HepG2 (cell line): ENCODE results near the gene ALG9. TPM values are rescaled to one million over a fixed set of nuclear protein-coding genes. Genes with fewer than 3 reads are reported as not detected.

Experiments
- ARHGAP35 ChIP-seq: sonication (generic); formaldehyde crosslinking; IDR thresholded peaks from 2 replicates; pipeline ENCODE4 v1.9.0; 2022; ENCODE audit warnings: mild to moderate bottlenecking, inconsistent platforms, moderate library complexity, missing genetic modification reagents, borderline replicate concordance
- ARNTL ChIP-seq: sonication (generic); formaldehyde crosslinking; IDR thresholded peaks from 2 replicates; pipeline ENCODE4 v1.4.0; 2020; ENCODE audit warnings: mild to moderate bottlenecking, missing genetic modification reagents
- ETV5 ChIP-seq: IDR thresholded peaks from 2 replicates; pipeline ENCODE4 v1.6.1; 2018; ENCODE audit warnings: missing biosample characterization, missing genetic modification reagents, inconsistent platforms, borderline replicate concordance
- FUBP1 ChIP-seq: sonication (generic); formaldehyde crosslinking; IDR thresholded peaks from 2 replicates; pipeline ENCODE4 v1.5.1; 2020; ENCODE audit warnings: missing genetic modification reagents, mild to moderate bottlenecking, borderline replicate concordance
- IKZF1 ChIP-seq: fragments of 450-650 bp; IDR thresholded peaks from 2 replicates; pipeline ENCODE4 v1.7.1; 2016
- MIXL1 ChIP-seq: IDR thresholded peaks from 2 replicates; pipeline ENCODE4 v1.6.1; 2016
- MYNN ChIP-seq: sonication (generic); formaldehyde crosslinking; IDR thresholded peaks from 2 replicates; pipeline ENCODE4 v1.4.0; 2020; ENCODE audit warnings: mild to moderate bottlenecking, low read depth, missing genetic modification reagents
- NFAT5 ChIP-seq: sonication (generic); formaldehyde crosslinking; IDR thresholded peaks from 2 replicates; pipeline ENCODE4 v1.4.0; 2020; ENCODE audit warnings: missing genetic modification reagents
- PITX1 ChIP-seq: sonication (generic); formaldehyde crosslinking; IDR thresholded peaks from 2 replicates; pipeline ENCODE4 v1.5.1; 2020; ENCODE audit warnings: mild to moderate bottlenecking, missing genetic modification reagents
- SRF ChIP-seq: IDR thresholded peaks from 2 replicates; pipeline ENCODE4 v1.6.1; 2011; ENCODE audit warnings: mild to moderate bottlenecking, low read depth, low read length, moderate library complexity
- ZBTB20 ChIP-seq: sonication (generic); formaldehyde crosslinking; IDR thresholded peaks from 2 replicates; pipeline ENCODE4 v1.8.1; 2023; ENCODE audit warnings: missing genetic modification reagents, low read depth, mild to moderate bottlenecking, borderline replicate concordance
- ZNF230 ChIP-seq: sonication (generic); formaldehyde crosslinking; IDR thresholded peaks from 2 replicates; pipeline ENCODE4 v1.4.0; 2020; ENCODE audit warnings: mild to moderate bottlenecking, missing genetic modification reagents
- ZNF788 ChIP-seq: sonication (generic); formaldehyde crosslinking; IDR thresholded peaks from 2 replicates; pipeline ENCODE4 v1.5.0; 2020; ENCODE audit warnings: mild to moderate bottlenecking, missing genetic modification reagents, borderline replicate concordance
- ZSCAN9 ChIP-seq: IDR thresholded peaks from 2 replicates; pipeline ENCODE4 v1.6.1; 2016; ENCODE audit warnings: borderline replicate concordance
- polyA plus RNA-seq, 8 experiments: library from polyadenylated mRNA; depleted of rRNA in 3 of 8; stranded (reverse) in 7 of 8; unstranded in 1 of 8; fragments of >200 nt; fragmentation: Illumina TruSeq in 4 of 8; extraction: Trizol in 4 of 8; gene quantifications; 2 replicates each; pipeline versions ENCODE4 v1.2.1 to v1.2.3, GENCODE V29; 2011 to 2016; ENCODE audit warnings: low read depth in 4 of 8, missing spikeins in 1 of 8, mixed read lengths in 1 of 8; ENCODE audit not compliant: insufficient read depth in 1 of 8
- total RNA-seq, 5 experiments: library from RNA; depleted of rRNA; stranded (reverse); fragments of >200 nt; fragmentation: Illumina TruSeq; extraction: Trizol; gene quantifications; 2 replicates each; pipeline ENCODE4 v1.2.3, GENCODE V29; 2016; ENCODE audit warnings: low read depth in 1 of 5
- TF ChIP-seq, protein P1 (sequence below): IDR thresholded peaks from 2 replicates; pipeline ENCODE4 v1.6.1; 2016; ENCODE audit warnings: missing biosample characterization, missing genetic modification reagents, low read depth
- TF ChIP-seq, protein P2 (sequence below): sonication (generic); formaldehyde crosslinking; IDR thresholded peaks from 2 replicates; pipeline ENCODE4 v1.5.0; 2020; ENCODE audit warnings: missing genetic modification reagents

The ALG9 gene
- total and polyA plus RNA-seq, 2 of the 13 experiments (the other 11 are each of a cell fraction or from before 2014, with no cell fraction given) = 39.4 to 40.6 TPM

DNA sequence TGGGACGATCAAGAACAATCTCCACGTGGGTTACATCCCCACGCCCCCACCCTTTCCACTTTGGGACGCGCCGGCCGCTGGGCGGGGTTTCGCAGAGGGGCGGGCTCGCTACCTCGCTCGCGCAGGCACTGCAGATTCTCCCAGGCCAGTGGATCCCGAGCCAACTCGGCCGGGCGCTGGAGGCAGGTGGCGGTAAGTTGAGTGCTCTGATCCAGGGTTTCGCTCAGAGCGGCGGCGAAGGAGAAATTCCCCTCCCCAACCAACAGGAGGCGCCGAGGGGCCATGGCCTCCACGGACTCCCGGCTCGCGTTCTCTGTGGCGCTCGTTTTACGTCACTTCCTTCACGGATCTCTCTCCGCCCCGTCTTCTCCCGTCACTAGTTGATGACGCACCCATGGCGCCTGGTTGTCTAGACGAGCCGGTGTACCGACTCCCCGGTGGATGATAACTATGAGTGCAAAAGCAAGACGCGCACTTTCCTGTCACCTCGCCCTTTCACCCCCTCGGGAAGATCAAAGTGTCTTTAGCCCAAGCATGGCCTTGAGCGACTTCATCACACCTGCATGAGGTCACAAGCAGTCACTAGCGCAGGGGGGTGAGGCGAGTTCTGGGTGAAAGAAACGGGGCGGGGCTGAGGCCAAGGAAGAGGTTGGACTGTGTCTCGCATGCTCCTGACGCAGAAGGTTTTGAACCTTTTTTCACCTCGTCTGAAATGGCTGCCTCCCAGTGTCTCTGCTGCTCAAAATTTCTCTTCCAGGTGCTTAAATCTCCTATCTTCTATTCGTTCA, 7.7 kb upstream of the ALG9 start, which contains the start of the genes CFAP68 and FDXACB1 (continued):
- TF ChIP-seq, protein P1, sequence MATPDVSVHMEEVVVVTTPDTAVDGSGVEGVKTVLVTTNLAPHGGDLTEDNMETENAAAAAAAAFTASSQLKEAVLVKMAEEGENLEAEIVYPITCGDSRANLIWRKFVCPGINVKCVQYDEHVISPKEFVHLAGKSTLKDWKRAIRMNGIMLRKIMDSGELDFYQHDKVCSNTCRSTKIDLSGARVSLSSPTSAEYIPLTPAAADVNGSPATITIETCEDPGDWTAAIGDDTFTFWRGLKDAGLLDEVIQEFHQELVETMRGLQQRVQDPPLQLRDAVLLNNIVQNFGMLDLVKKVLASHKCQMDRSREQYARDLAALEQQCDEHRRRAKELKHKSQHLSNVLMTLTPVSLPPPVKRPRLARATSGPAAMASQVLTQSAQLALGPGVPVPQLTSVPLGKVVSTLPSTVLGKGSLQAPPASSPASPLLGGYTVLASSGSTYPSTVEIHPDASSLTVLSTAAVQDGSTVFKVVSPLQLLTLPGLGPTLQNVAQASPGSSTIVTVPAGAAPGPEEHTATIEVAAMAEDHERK (CRISPR knock-in tag) = no peak; the same call in 1 of the 2 replicates
- peak; percentile 82; the same call in 1 of the 2 replicates for TF ChIP-seq PITX1 (CRISPR knock-in tag)
- TF ChIP-seq MIXL1 (CRISPR knock-in tag) = no peak; the same call in 1 of the 2 replicates
- TF ChIP-seq FUBP1 (CRISPR knock-in tag) = no peak
- no peak; the same call in 1 of the 2 replicates for TF ChIP-seq MYNN
- peak; percentile 49; the same call in 1 of the 2 replicates for TF ChIP-seq ETV5 (CRISPR knock-in tag)
- TF ChIP-seq, protein P2, sequence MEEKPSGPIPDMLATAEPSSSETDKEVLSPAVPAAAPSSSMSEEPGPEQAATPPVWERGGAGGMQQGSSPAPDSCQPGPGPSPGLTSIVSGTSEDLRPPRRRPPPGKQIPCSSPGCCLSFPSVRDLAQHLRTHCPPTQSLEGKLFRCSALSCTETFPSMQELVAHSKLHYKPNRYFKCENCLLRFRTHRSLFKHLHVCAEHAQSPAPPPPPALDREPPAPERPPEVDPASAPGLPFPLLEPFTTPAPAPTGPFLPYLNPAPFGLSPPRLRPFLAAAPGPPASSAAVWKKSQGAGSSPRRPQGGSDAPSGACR (CRISPR knock-in tag) = peak; percentile 70; the same call in 1 of the 2 replicates
- peak; percentile 68; the same call in 1 of the 2 replicates for TF ChIP-seq ZSCAN9 (CRISPR knock-in tag)
- TF ChIP-seq IKZF1 = no peak
- no peak for TF ChIP-seq NFAT5 (CRISPR knock-in tag)
- 0 out of 2 replicates have a peak, but pooled peaks have one; percentile 37 for TF ChIP-seq ARHGAP35
- peak; percentile 57; the same call in 1 of the 2 replicates for TF ChIP-seq SRF
- peak; percentile 67; the same call in 1 of the 2 replicates for TF ChIP-seq ARNTL (CRISPR knock-in tag)
- peak; percentile 57 for TF ChIP-seq ZBTB20 (CRISPR knock-in tag)
- no peak for TF ChIP-seq ZNF230
- peak; percentile 94; the same call in 1 of the 2 replicates for TF ChIP-seq ZNF788
